Nephron progenitor cell (in vitro differentiated cells): ENCODE measurements around the gene RNGTT.

Experiments used
- DNase-seq: peaks from one replicate; pipeline ENCODE4 v3.0.0; 2021
- H3K27ac Mint-ChIP-seq: 2 replicates; pipeline ENCODE4 v1.8.0; 2021; ENCODE audit warnings: mild to moderate bottlenecking, moderate library complexity, mixed read lengths
- H3K27me3 Mint-ChIP-seq: 2 replicates; pipeline ENCODE4 v1.8.0; 2021; ENCODE audit warnings: mild to moderate bottlenecking, low read depth, mixed read lengths; ENCODE audit not compliant: poor library complexity
- H3K36me3 Mint-ChIP-seq: 2 replicates; pipeline ENCODE4 v1.8.0; 2021; ENCODE audit warnings: low read depth, mixed read lengths
- H3K4me1 Mint-ChIP-seq: 2 replicates; pipeline ENCODE4 v1.8.0; 2021; ENCODE audit warnings: mixed read lengths
- H3K4me3 Mint-ChIP-seq: 2 replicates; pipeline ENCODE4 v1.8.0; 2021; ENCODE audit warnings: mild to moderate bottlenecking, moderate library complexity, mixed read lengths
- H3K9me3 Mint-ChIP-seq: 2 replicates; pipeline ENCODE4 v1.8.0; 2021; ENCODE audit warnings: mild to moderate bottlenecking, moderate library complexity, mixed read lengths
- CTCF ChIP-seq: fragments of 200-600 bp; sonication (generic); IDR thresholded peaks from 2 replicates; pipeline ENCODE4 v1.5.0; 2021; ENCODE audit warnings: antibody characterized with exemption

The RNGTT gene

GRCh38 chr6:88867841-88868731, 95.3 kb downstream of the RNGTT start:
- no peak for TF ChIP-seq CTCF
- no peaks in the 10 kb centered on the region for H3K27me3 Mint-ChIP-seq
- H3K4me1 Mint-ChIP-seq: peaks cover 8% of the 10 kb centered on the region
- no peak overlapping the region for H3K27ac Mint-ChIP-seq
- no peaks in the 10 kb centered on the region for H3K9me3 Mint-ChIP-seq
- H3K36me3 Mint-ChIP-seq: no peaks in the 10 kb centered on the region
- no peak for DNase-seq
- H3K4me3 Mint-ChIP-seq: no peak overlapping the region

GRCh38 chr6:88866856-88867255, 96.6 kb downstream of the RNGTT start:
- Mint-ChIP-seq H3K27me3 (no peaks in the 10 kb centered on the region), H3K4me3 (no peak overlapping the region), H3K9me3 (no peaks in the 10 kb centered on the region), H3K4me1 (peaks cover 6% of the 10 kb centered on the region), H3K27ac (no peak overlapping the region), H3K36me3 (peaks cover 9% of the 10 kb centered on the region)
- no peak for DNase-seq
- TF ChIP-seq CTCF: no peak

GRCh38 chr6:88865275-88865674, 98.1 kb downstream of the RNGTT start:
- Mint-ChIP-seq H3K27ac (no peak overlapping the region), H3K36me3 (peaks cover 14% of the 10 kb centered on the region), H3K9me3 (no peaks in the 10 kb centered on the region), H3K27me3 (no peaks in the 10 kb centered on the region), H3K4me3 (no peak overlapping the region), H3K4me1 (no peaks in the 10 kb centered on the region)
- no peak for TF ChIP-seq CTCF
- no peak for DNase-seq

- Mint-ChIP-seq H3K4me3 (no peak overlapping the region), H3K27ac (no peak overlapping the region), H3K4me1 (no peaks in the 10 kb centered on the region), H3K36me3 (peaks cover 14% of the 10 kb centered on the region), H3K9me3 (no peaks in the 10 kb centered on the region), H3K27me3 (no peaks in the 10 kb centered on the region)
- no peak for TF ChIP-seq CTCF
- DNase-seq: no peak
Measured at GRCh38 chr6:88864359-88865054, 98.9 kb downstream of the RNGTT start.

- DNase-seq: no peak
- no peak for TF ChIP-seq CTCF
- H3K4me3 Mint-ChIP-seq: no peak overlapping the region
- H3K9me3 Mint-ChIP-seq: no peaks in the 10 kb centered on the region
- peaks cover 5% of the 10 kb centered on the region for H3K4me1 Mint-ChIP-seq
- H3K36me3 Mint-ChIP-seq: peaks cover 14% of the 10 kb centered on the region
- no peak overlapping the region for H3K27ac Mint-ChIP-seq
- H3K27me3 Mint-ChIP-seq: no peaks in the 10 kb centered on the region
Measured at GRCh38 chr6:88860310-88860709, 103.1 kb downstream of the RNGTT start.
